Omental fat pad (tissue), 4 donors: Measurements from ENCODE around the gene GSE1. TPM values are rescaled to one million over a fixed set of nuclear protein-coding genes. Genes with fewer than 3 reads are reported as not detected.

Experiments used
- ATAC-seq: fragments of 150-250 bp; one replicate; pipeline ENCODE4 v1.9.1; 2016; ENCODE audit warnings: mild to moderate bottlenecking, moderate library complexity; ENCODE audit not compliant: low FRiP score
- DNase-seq: peaks from one replicate; pipeline ENCODE4 v3.0.0-alpha.2; 2019; ENCODE audit warnings: low spot score
- total RNA-seq, 4 donors: library from RNA; depleted of rRNA; stranded (reverse); fragments of >200 nt; gene quantifications; one replicate each; pipeline ENCODE4 v1.1.0, GENCODE V29; 2016
- TF ChIP-seq, protein P1 (sequence below), 3 donors: fragments of 450-650 bp; IDR thresholded peaks; one replicate each; pipeline ENCODE4 v1.5.1; 2016 to 2017; ENCODE audit warnings: antibody characterized with exemption in 3 of 3, mild to moderate bottlenecking in 3 of 3, moderate library complexity in 2 of 3

Gene GSE1
- total RNA-seq, 4 donors from 2014 or later: 50.9 to 181 (median 90.9) TPM

DNA sequence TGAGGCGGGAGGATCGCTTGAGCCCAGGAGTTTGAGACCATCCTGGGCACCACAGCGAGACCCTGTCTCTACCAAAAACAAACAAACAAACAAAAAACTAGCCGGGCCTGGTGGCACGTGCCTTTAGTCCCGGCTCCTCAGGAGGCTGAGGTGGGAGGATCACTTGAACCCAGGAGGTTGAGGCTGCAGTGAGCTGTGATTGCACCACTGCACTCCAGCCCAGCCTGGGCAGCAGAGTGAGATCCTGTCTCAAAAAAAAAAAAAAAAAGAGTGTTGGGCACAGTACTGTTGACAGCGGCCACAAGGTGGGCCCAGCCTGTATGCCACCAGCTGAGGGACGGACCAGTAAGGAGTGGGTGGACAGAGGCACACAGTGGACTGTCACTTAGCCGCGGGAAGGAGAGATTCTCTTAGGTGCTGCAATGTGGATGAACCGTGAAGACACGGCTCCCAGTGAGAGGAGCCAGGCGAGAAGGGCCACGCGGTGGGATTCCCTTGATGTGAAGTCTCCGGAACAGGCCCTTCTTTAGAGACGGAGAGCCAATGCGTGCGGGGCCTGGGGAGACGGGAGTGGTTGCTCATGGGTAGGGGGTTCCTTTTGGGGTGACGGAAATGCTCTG is 31.1 kb downstream of the GSE1 start:
- DNase-seq (no peak), ATAC-seq (no peak)
- TF ChIP-seq, protein P1, sequence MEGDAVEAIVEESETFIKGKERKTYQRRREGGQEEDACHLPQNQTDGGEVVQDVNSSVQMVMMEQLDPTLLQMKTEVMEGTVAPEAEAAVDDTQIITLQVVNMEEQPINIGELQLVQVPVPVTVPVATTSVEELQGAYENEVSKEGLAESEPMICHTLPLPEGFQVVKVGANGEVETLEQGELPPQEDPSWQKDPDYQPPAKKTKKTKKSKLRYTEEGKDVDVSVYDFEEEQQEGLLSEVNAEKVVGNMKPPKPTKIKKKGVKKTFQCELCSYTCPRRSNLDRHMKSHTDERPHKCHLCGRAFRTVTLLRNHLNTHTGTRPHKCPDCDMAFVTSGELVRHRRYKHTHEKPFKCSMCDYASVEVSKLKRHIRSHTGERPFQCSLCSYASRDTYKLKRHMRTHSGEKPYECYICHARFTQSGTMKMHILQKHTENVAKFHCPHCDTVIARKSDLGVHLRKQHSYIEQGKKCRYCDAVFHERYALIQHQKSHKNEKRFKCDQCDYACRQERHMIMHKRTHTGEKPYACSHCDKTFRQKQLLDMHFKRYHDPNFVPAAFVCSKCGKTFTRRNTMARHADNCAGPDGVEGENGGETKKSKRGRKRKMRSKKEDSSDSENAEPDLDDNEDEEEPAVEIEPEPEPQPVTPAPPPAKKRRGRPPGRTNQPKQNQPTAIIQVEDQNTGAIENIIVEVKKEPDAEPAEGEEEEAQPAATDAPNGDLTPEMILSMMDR (IDR thresholded peaks at IDR 0.05): no peak

DNA sequence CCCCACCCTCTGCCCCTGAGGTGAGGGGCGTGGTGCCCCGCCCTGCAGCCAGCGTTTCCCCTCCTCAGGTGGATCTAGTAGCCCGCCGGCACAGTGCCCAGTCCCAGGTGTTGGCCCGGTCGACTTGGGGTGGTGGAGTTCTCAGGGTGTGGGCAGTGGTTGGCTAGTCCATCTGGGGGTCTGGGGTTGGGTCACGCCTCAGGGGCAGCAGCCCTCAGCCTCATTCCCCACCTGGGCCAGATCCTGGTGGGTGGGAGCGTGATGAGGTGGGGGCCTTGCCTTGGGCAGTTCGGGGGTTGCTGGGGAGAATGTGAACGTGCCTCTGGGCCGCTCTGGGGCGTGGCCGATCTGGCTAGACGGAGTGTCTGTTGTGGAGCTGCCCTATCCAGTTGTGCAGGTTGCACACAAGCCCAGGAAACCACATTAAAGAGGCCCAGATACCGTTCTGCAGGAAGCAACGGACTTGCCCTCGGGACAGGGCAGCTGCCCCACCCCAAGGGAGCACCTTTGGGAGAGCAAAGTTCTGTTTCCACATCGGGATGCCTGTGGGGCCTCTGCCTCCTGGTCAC is 32.0 kb downstream of the GSE1 start:
- ATAC-seq (no peak), DNase-seq (no peak)
- TF ChIP-seq, protein P1 (IDR thresholded peaks at IDR 0.05): no peak

DNA sequence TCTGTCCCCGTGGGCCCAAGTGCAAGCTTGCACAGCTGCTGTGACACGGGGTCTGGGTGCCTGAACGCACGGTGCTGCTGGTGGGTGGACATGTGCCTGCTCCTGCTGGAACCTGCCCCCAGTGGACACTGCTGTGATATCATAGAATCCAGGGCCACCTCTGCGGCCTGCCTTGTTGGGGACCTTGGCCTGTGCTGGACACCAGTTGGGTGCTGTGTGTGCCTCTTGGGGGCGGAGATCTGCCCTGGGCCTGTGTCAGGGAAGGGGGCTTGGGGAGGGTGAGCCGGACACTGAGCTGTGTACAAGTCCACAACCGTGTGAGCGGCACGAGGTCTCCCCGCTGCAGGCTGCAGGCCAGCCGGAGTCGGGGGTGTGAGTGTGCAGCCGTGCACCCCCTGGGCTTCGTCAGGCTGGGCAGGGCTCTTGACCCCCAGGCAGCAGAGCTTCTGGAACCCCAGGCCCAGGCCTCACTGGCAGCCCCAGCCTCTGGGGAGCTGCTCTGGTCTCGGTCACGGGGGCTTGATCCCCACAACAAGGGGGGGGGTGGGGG is 33.3 kb downstream of the GSE1 start:
- ATAC-seq (no peak), DNase-seq (no peak)
- TF ChIP-seq, protein P1 (IDR thresholded peaks at IDR 0.05): no peak

DNA sequence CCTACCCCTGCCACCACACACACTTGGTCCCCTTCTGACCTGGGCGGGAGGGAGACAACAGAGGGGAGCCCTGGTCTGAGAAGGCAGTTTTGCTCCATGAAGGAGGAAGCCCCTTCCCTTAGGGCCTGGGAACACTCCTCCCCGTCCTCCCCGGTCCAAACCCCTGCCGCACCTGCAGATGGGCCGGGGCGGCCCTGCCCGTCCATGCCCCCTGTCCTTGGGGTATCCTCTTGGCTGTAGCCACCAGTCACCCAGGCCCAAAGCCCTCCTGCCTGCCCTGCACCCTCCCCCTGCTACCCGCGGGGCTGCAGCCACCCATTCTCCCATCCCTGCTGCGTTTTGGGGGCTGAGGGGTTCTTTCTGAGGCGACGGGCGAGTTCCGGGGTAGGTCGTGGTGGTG is 33.9 kb downstream of the GSE1 start:
- no peak for ATAC-seq

DNA sequence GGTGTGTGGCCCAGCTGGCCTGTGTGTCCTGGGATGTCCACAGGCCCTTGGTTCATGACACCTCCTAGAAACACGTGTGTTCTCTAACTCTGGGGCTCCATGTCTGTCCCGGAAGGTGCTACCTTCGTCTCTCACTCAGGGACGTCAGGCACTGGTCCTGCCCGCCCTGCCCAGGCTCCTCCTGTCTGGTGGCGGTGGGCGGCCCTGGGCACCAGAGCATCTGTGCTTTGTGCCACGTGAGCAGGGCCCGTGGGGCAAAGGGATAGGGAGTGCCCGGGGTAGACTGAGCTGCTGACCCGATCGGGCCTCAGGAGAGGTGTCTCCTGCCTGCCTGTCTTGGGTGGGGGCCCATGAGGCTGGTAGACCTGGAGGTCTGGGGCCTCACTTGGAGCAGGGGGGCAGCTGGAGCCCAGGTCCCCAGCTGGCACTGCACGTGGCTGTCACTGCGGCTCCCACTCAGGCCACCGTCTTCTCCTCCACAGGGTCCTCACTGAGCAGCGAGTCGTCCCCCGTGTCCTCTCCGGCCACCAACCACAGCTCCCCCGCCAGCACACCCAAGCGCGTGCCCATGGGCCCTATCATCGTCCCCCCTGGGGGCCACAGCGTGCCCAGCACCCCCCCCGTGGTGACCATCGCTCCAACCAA is 35.1 kb downstream of the GSE1 start:
- DNase-seq (no peak), ATAC-seq (no peak)
- TF ChIP-seq, protein P1 (IDR thresholded peaks at IDR 0.05): no peak

More for the DNA sequence above, 33.9 kb downstream of the GSE1 start:
- no peak for DNase-seq
- TF ChIP-seq, protein P1 (IDR thresholded peaks at IDR 0.05): no peak

DNA sequence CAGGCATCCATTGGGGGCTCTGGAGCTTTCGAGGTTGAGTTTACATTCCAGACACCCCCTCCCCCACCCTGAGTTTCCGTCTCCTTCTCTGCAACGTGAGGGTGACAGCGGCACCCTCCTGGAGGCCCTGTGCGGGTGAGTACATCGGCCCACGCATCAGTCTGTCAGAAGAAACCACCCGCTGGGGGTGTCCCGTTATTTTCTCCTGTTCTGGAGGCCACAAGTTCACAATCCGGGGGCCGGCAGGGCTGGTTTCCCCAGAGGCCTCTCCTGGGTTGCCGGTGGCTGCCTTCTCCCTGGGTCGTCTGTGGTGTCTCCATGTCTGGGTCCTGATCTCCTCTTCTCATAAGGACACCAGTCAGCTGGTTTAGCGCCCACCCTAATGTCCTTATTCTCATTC is 35.7 kb downstream of the GSE1 start:
- DNase-seq (no peak), ATAC-seq (no peak)
- TF ChIP-seq, protein P1 (IDR thresholded peaks at IDR 0.05): no peak
